Fibroblast of skin of left quadriceps (primary cell): ENCODE data around the gene ABLIM2.

Experiments
- DNase-seq, 2 experiments: peaks; one replicate each; pipeline ENCODE4 v3.0.0-alpha.2; 2013; ENCODE audit warnings: low read depth in 2 of 2

The ABLIM2 gene

GRCh38 chr4:8174970-8175369, 16.4 kb upstream of the ABLIM2 start:
- DNase-seq = no peak

DNA sequence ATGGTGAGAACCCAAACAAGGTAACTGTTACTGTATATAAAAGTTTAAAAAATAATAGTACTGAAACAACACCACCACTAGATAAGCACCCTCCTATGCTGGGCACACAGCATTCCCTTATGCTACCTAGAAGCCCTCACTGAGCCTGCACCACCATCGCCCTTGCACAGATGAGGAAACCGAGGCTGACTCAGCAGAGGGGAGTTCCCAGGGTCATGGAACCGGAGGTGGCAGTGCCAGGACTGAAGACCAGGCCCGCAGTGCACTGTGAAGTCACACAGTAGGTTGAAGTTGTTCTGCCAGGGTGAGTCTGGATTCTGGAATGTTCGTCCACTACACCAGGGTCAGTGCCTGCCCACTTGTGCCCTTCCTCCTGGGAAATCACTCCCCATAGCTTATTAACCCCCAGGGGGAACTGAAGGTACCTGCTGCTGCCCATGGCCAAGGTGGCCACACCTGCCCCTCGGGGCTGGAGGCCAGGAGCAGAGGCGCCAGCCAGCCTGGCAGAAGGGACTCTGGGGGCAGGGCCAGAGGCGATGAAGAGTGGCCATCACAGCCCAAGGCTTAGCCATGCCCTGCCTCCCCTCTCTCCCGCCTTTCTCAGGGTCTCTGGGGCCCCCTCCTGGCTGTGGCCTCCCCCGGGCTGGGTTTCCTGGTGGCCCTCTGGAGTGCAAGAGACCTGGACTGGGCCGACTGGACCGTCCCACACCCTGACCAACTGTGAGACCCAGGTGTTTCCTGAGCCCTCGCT, 15.1 kb upstream of the ABLIM2 start:
- DNase-seq = no peak

GRCh38 chr4:8171984-8172924, 13.6 kb upstream of the ABLIM2 start:
- DNase-seq = no peak

DNA sequence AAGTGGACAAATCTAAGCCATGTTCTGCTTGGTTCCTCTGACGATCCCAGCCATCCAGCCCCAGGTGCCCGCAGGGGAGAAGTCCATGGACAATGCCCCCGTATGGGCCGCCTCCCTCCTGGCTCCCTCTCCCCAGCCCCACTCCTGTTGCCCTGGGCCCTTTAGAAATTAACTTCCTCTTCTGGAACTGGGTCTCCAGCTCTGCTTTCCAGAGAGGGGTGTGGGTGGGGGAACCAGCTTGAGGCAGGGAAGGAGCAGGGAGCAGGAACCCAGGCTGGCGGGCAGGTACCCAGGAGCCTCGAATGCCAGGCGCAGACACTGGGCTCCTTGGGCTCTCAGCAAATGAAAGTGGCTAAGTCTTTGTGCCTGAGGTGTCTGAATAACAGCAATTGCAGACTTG, 12.7 kb upstream of the ABLIM2 start:
- no peak for DNase-seq

GRCh38 chr4:8170341-8170740, 11.7 kb upstream of the ABLIM2 start:
- DNase-seq = no peak

- no peak for DNase-seq
Observed at GRCh38 chr4:8169763-8170162, 11.2 kb upstream of the ABLIM2 start.

DNA sequence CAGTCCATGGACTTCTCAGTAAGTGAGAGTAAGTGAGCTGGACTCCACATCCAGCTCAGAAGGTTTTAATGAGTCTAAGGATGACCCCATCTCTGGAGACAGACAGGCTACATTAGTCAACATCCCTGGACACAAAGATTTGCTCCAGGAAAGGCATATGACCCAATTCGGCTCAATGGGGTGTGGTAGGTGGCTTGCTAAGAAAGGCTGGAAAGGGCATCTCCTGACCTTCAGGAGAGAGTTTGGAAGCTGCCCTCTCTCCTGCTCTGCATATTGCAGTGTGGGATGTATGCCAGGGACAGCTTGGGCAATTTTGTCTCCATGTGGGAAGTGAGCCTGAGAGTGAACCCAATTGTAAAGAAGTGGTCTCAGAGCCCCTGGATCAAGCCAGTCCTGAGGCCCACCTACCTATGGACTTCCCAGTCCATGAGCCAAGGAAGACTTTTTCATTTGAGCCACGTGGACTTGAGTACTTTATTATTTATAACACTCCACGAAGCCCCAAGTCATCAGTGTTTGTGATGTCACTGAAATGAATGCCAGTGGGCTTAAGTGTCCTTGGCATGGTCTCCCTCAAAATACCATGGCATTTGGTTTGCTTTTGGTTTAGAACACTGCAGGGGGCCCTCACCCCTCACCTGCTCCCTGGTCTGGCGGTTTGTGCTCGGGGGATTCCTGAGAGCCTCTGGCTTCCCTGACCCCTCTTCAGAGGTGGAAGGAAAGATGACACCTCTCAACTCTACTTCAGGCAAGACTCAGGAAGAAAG, 10.4 kb upstream of the ABLIM2 start:
- no peak for DNase-seq

DNA sequence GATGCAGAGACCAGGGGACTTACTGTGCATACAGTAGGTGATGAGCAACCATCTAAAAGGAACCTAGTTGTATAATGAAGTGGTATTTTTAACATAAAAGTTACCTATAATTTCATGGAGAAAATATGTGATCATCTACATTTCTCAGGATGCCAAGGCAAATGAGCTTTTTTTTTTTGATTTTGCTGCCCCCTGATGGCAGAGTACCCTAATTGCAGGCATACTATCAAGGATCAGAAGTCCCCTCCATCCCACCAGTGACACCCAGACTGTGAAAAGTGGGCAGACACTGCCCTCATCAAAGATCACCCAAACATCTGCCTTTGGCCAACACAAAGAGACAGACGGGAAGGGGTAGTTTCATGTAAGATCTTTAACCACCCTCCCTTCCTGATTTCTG, 9.6 kb upstream of the ABLIM2 start:
- no peak for DNase-seq

DNA sequence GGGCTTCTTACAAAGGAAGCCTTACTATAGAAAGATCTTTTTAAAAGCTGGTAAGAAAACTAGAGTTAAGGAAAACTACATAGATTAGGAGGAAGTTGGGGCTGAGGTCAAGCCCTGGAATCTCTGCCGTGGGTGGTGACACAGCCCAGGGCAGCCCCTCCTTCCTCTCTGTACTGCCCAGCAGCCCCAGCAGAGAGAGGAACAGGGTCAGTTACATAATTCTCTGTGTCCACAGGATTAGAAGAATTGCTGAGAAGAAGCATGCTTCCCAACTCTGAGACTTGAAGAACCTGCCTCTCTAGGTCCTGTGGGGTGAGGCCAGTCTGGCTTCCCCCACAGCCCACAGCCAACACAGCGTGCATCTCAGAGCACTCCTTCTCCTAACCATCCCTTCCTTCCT, 9.2 kb upstream of the ABLIM2 start:
- no peak for DNase-seq

DNA sequence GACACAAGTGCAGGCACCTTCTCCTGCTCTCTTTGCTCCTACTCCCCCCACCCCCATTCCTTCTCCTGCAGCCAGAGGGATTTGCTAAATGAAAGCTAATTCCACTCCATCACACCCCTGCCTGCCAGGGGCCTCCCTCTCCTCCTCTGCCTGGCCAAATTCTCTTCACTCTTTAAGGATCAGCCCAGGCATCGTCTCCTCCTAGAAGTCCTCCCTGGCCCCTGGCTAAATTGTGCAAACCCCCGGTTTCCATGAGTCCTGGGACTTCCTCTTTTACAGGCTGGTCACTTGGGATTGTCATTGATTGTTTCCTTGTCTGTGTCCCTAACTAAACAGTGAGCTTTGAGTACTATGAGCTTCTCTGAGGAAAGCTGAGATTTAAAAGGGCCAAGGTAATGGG, 8.7 kb upstream of the ABLIM2 start:
- DNase-seq = no peak

DNA sequence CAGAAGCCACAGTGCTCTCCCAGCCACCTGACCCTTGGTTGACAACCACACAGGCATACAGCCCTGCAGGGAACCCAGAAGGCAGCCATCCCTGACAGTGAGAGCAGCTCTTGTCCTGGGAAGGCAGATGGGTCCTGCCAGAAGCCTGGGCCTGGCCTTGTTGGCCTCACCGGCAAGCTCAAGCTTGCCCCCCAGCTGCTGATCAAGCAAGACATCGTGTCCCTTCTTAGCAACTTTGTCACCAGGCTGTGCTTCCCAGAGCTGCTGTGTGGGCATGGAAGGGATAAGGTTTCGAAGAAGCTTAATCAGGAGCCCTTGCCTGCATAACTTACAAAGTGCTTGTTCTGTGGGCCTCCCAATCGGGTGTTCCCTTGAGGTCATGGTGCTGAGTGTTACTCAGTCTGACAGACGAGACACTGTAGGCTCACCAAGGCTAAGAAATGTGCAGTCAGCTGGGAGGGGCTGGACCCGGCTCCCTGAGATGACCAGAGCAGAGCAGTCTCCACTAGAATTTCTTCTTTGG, 6.8 kb upstream of the ABLIM2 start:
- DNase-seq = no peak

GRCh38 chr4:8164687-8165086, 6.1 kb upstream of the ABLIM2 start:
- no peak for DNase-seq

GRCh38 chr4:8164194-8164565, 5.6 kb upstream of the ABLIM2 start:
- DNase-seq = no peak

DNA sequence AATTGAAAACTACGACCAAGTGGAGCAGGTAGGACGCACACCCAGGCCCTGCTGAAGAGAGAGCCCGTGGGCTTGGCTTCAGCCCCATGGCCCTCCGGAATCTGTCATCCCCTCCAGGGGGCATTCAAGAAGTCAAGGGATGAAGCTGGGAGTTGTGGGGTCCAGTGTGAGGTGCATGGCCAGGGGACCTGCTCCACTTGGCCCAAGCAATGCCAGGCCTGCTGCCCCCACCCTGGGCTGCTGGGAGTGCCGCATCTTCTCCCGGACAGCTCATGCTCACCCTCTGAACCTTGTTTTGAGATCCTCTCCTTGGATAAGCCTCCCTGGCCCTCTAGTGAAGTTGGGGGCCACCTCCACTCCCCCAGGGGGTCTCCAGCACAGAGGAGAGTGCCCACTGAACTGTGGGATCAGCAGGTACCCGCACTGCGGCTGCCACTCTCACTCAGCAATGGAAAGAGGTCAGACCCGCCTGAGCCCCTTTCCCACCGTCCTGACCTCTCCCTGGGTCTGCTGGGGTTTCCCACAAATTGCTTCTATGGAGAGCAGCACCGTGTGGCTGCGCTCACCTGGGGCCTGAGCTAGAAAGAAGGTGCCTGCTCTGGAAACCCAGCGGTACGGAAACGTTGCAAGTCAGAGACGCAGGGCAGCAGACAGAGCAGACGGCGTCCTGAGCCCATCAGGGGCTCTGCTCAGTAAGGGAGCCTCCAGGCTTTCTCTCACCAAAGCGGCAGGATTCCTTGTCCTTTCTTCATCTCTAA, 5.0 kb upstream of the ABLIM2 start:
- DNase-seq = no peak

- no peak for DNase-seq
Observed at GRCh38 chr4:8163026-8163425, 4.4 kb upstream of the ABLIM2 start.

GRCh38 chr4:8162625-8163024, 4.0 kb upstream of the ABLIM2 start:
- DNase-seq = no peak

DNA sequence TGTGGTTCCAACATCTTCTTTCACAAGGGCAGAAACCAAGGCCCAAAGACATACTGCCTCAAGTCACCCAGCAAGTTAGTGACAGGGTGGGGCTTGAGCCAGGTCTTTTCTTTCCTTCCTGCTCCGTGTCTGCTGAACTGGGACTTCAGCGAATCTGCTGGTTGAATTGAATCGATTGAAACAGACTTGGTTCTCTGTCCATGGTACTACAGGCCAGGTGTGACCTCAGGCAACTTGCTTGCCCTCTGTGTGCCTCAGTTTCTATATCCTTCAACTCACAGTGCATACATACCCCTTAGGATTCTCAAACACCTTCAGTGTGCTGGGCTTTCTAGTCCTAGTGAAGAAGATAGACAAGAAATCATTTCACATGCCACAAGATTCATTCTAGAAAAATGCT, 2.0 kb upstream of the ABLIM2 start:
- DNase-seq = no peak

DNA sequence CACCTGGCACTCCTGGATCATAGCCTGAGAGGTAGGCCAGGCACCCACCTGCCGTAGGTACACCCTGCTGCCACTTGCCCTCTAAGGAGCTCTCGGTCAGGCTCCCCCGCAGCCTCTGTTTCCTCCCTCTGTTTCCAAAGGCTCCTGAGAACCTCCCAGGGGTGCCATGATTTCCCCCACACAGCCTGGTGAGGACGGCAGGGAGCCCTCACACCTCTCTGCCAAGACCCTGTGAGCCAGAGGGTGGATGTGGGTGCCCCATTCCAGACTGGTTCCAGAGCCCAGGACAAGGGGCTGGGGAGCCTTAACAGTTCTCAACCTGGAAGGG, 1.6 kb upstream of the ABLIM2 start:
- no peak for DNase-seq

GRCh38 chr4:8159537-8160232, 1.1 kb upstream of the ABLIM2 start:
- DNase-seq = no peak

GRCh38 chr4:8157944-8158709, 486 bp downstream of the ABLIM2 start:
- no peak for DNase-seq
